HG02642 (cell line): ENCODE results near the gene IPO11.
"Not testable (repeated sequence)": the region's sequence is repeated elsewhere in the genome, so short reads cannot be mapped to it uniquely, and the experiment has no call there.

Source experiments
- ATAC-seq: cut with Tn5 transposase; IDR thresholded peaks from one replicate; pipeline ENCODE4 v1.9.1; 2021; ENCODE audit warnings: mild to moderate bottlenecking; ENCODE audit not compliant: unreplicated experiment, poor library complexity

The IPO11 gene

DNA sequence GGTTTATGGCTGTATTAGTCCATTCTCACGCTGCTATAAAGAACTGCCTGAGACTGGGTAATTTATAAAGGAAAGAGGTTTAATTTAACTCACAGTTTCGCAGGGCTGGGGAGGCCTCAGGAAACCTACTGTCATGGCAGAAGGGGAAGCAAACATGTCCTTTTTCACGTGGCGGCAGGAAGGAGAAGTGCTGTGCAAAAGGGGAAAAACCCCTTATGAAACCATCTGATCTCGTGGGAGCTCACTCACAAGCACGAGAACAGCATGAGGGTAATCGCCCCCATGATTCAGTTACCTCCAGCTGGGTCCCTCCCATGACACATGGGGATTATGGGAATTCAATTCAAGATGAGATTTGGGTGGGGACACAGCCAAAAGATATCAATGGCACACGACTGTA, 180.0 kb downstream of the IPO11 start:
- ATAC-seq, result no peak

DNA sequence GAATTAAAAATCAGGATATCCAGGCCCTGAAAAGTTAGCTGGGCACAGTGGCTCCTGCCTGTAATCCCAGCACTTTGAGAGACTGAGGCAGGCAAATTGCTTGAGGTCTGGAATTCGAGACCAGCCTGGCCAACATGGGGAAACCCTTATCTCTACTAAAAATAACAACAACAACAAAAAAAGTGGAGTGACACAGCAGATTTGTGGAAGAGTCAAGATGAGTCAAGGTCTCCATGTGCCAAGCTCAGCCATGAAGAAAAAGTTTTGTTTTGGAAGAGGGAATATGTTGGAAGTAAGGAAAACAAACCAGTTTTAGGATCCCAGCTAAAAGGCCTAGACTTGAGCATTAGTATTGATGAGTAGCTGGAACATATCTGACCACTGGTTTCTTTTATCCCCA, 180.8 kb downstream of the IPO11 start:
- ATAC-seq, result no peak

DNA sequence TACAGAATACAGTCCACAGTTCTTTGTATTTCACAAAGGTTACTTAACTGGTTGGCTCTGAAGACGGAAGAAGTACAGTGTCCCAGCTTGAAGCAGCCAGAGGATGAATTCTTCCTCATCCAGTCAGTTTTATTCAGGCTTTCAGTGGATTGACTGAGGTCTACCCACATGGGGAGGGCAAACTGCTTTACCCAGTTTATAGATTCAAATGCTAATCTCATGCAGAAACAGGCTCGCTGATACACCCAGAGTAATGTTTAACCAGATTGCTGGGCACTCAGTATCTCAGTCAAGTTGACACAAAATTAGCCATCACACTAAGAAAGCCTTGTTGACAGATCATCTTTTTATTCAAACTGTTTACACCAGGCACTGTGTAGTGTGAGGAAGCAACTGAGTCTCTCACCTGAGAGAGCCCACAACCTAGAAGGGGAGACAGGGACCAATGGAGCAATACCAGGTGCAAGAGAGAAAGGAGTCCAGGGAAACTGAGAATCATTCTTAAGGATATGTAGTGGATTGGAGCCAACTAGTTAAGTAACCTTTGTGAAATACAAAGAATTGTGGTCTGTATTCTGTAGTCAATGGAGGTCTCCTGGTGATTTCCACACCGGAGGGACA, 181.9 kb downstream of the IPO11 start:
- no peak for ATAC-seq

DNA sequence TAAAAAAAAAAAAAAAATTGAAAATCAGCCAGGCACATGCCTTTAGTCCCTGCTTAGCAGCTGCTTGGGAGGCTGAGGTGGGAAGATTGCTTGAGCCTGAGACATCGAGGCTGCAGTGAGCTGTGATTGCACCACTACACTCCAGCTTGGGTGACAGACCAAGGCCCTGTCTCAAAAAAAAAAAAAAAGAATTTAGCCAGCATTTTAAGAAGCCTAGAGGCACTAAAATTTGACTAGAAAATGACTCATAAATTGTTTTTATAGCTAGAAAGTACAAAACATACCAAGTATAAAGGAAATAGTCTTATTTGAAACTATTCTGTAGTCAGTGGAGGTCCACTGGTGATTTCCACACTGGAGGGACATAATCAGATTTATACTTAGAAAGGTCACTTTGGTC, 183.5 kb downstream of the IPO11 start:
- no peak for ATAC-seq

DNA sequence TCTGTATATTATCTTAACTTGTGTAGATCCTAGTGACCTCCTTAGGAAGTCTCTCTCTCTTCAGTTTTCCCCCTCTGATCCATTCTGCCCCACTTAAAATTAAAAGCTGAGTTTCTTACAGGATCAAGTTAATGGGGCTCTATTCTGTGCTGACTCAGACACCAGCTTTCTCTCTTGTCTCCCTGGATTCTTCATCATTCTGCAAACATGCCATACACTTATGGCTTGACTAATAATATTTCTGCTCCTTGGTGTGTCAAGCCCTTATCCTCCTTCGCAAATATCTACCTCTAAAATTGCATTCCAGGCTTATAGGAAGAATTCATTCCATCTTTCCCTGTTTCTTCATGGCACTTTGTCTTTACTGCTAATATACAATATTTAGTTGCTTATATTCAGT, 184.1 kb downstream of the IPO11 start:
- ATAC-seq, result no peak

DNA sequence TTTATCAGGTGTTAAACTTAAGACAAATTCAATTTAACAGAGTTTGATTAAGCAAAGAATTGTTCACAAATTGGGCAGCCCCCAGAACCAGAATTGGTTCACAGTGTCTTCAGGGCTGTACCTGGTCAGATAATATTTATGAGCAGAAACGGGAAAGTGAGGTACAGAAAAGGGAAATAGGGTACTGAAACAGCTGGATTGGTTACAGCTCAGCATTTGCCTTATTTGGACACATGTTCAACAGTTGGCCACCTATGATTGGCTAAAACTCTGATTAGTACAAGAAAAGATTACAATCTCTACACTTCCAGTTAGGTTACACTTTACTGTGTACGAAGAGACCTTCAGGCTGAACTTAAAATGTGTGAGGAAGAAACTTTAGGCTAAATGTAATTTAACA, 184.8 kb downstream of the IPO11 start:
- no peak for ATAC-seq

DNA sequence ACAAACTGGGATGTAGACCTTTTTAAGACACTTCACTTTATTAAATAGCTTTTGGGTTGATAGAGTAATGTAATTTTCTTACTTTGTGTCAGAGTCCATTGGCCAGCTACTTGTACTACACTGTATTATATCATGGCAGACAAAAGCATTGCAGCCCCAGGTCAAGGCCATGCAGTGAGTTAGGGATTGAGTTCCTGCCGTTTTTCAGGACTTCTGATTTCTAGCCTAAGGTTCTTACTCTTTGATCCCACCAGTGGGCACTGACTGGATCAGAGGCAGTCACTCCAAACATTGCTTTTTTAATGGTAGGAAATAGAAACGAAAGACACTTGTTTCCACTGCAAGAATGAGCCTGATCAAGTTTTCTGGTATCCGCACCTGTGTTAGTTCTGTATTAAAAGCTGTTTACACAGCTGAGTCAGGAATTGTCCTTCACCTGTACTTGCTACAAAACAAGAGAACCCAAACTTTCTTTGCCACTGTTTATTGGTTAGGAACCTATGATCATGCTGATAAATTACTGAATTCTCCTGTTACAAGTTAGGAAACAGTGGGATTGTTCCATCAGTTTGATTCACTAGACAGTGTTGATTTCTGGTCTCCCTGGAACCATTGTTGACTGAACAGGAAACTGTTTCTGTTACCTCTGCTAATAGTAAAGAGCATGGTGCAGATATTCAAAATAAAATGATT, 188.1 kb downstream of the IPO11 start:
- ATAC-seq, result no peak

DNA sequence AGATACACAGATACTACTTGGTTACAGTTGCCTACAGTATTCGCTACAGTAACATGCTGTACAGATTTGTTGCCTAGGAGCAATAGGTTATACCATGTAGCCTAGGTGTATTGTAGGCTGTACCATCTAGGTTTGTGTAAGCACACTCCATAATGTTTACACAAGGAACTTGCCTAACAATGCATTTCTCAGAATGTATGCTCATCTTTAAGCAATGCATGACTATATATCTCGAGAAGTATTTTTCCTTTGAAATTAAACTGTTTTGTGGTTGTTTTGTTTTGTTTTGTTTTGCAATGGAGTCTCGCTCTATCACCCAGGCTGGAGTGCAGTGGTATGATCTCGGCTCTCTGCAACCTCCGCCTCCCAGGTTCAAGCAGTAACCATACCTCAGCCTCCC, 191.4 kb downstream of the IPO11 start:
- ATAC-seq, result no peak

DNA sequence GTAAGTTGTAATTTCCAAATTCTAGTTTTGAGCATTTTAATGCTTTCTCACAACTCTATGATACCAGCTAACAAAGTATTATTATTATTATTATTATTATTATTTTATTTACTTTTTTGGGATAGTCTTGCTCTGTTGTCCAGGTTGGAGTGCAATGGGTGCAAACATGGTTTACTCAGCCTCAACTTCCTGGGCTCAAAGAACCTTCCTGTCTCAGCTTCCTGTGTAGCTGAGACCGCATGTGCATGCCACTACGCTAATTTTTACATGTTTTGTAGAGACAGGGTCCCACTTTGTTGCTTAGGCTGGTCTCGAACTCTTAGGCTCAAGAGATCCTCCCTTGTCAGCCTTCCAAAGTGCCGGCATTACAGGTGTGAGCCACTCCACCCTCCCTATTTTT, 193.1 kb downstream of the IPO11 start:
- no peak for ATAC-seq

DNA sequence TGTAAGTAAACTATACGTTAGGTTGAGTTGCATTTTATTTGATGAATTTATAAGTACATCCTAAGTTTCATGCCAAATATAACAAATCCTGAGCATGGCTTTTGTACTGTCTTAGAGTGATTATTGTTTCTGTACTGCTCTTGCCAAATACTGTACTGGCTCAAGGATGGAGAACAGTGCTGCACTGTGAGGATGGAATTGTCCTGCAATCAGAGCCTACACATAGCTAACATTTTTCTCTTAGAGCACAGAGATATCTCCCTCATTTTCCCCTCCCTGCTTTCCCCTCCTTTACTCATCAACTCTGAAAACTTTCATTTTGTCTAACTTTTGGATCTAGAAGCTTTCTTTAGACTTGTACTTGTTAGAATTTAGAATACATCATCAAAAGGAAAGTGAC, 194.3 kb downstream of the IPO11 start:
- no peak for ATAC-seq

DNA sequence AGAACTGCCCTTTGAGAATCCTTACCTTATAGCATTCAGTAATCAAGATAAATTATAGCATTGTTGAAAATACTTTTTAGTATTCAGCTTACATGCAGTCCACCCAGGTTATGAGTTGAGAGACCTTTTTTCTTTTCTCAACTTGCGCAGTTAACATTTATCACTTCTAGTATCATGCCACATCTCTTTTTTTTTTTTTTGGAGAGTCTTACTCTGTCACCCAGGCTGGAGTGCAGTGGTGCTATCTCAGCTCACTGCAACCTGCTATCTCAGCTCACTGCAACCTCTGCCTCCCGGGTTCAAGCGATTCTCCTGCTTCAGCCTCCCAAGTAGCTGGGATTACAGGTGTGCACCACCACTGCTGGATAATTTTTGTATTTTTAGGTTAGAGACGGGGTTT, 195.1 kb downstream of the IPO11 start:
- ATAC-seq, result no peak

DNA sequence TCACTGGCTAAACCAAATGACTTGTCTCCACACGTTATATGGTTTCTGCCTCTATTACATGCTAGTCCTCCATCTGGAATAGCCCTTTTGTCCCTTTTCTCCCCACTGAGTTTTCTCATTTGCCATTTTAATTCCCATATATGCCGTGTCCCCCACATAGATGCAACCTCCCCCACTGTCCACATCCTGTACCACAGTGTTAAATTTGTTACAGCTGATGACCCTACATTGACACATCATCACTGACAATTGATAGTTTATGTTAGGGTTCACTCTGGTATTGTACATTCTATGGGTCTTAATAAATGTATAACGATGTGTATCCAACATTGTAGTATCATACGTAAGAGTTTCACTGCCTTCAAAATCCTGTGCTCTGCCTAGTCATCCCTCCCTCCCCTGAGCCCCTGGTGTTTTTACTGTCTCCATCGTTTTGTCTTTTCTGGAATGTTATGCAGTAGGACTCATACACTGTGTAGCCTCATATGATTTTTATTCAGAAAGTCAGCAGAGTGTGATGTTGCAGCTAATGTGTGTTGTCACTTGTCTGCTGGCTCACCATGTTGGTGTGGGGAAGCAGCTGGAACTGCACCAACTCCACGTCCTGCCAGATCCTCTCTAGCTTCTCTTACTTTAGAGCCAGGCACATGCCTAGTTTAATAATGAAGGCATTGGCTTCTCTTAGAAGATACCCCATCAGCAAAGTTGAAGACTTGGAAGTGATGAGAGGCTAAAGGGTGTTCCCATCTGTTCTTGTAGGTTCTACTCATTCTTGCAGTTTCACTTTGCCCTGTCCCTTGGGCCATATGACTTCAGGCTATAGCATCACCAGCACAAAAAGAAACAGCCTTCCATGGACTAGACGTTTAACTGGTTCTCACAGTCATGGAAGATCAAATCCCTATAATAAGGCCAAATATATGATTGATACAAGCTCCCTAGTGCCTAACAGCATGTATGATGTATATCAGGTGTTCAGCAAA, 196.3 kb downstream of the IPO11 start:
- no peak for ATAC-seq

DNA sequence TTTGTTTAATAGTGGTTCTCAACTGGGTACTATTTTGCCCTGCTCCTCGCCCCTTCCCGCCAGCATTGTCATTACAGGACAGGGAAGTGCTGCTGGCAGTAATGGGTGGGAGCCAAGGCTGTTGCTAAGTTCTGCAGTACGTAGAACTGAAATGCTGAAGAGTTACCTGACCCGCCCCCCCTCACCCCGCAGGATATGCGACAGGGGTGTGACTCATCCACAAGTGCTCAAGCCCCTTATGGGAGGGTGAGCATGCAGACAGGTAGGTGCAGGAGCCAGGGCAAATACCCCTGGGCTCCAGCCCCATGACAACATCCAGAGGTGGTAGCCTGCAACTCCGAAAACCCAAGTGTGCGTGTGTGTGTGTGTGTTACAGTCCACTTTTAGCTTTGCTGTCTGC, 201.8 kb downstream of the IPO11 start:
- no peak for ATAC-seq

DNA sequence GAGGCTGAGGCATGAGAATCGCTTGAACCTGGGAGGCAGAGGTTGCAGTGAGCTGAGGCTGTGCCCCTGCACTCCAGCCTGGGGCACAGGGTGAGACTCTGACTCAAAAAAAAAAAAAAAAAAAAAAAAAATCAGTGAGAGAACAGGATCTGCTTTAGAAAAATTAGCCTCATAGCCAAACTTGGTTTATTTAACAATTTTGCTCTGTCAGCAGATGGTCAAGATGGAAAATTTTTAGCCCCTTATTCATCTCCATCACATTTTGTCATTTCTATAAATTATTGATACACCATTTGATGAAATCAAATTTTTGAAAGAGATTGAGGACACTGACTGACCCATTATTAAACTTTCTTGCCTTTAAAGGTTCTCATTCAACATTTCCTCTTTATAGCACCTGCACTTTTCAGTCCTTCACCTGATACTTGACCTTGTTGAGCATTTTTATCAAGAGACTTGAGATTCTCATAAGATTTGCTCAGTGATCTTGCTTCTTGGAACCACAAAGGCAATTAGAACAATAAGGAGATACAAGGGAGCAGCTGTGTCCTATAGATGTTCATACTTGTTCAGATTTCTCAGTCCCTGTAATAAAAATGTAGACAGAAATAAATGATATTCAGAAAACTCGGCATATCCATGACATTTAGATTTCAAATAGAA, 204.2 kb downstream of the IPO11 start:
- ATAC-seq, result no peak

DNA sequence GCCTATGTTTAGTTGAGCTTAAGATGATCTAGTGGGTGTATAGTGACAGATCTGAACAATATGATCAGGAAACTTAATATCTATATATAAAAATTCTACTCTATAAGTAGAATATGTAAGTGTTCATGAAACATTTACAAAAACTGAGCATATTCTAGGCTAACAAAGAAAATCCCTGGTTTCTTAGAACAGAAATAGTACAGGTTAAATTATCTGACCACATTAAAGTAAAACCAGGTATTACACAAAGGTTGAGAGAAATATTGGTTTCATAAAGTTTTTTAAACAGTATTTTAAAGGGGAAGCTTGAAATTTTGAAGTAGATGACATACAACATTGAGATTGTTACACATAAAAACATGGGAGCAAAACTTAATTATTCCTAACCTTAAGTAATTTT, 205.4 kb downstream of the IPO11 start:
- ATAC-seq, result no peak

DNA sequence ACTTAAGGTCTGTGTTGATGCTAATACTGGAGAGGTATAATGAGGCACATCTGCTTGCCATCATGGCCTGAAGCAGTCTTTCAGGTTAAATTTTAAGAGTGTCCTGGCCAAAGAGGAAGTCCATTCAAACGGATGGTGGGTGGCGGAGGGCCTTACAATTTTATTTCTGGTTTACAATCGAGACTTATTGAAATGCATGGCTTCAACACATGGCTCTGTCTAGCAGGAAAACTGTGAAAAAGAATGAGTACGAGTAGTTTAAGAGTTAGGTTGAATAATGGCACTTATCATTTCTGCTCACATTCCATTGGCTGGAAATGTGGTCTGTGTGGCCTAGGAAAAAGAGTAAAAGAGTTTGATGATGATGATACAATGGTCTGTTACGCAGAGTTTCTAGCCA, 208.2 kb downstream of the IPO11 start:
- ATAC-seq, result no peak

DNA sequence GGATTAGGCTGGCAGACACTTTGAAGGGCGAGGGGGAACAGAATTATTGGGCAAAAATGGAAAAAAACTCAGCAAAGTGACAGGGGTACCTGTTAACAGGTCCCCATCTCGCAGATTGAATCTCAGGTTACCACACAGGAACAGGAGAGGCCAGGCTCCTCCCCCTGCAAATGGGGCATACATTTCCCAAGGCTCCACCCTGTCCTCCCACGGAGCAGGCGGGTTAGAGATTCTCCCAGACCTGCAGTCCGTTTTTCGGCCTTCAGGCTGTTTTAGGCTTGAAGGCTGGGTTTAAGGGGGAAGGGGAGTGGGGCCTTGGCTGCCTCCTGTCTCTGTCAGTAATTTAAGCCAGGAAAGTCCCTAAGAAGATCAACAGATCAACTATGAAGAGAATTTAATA, 208.7 kb downstream of the IPO11 start:
- no peak for ATAC-seq

DNA sequence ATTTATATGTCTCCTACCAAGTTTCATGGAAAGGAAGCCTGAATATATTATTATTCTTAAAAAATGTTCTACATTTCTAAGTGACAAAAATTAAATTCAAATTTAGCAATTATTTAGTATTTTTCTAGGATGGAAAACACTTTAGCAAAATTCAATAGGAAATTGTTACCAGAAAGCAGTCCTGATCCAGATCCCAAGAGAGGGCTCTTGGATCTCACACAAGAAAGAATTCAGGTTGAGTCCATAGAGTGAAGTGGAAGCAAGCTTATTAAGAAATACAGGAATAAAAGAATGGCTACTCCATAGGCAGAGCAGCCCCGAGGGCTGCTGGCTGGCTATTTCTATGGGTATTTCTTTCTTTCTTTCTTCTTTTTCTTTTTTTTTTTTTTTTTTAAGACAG, 210.7 kb downstream of the IPO11 start:
- ATAC-seq, result no peak

DNA sequence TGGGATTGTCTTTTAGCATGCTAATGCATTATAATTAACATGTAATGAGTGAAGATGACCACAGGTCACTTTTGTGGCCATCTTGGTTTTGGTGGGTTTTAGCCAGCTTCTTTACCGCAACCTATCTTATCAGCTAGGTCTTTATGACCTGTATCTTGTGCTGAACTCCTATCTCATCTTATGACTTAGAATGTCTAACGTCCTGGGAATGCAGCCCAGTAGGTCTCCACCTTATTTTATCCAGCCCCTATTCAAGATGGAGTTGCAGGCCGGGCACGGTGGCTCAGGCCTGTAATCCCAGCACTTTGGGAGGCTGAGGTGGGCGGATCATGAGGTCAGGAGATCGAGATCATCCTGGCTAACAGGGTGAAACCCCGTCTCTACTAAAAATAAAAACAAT, 211.9 kb downstream of the IPO11 start:
- ATAC-seq, result not testable (repeated sequence)

DNA sequence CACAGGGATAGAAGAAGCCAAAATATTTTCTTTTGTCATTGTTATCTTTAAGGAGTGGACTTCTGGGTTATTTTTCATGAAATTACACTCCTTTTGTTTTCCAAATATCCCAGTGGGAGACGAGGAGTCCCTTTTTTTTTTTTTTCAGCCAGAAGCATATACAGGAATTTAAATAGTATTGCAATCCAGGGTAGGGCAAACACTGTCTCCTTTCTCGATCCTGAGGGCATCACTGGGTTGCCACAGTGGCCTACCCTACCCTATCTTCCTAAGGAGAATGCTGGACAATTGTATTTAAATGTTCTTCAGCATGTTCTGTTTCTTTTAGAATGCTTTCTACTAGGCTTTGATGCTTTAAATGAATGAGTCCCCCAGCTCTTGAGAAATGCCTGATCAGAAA, 214.0 kb downstream of the IPO11 start:
- no peak for ATAC-seq

DNA sequence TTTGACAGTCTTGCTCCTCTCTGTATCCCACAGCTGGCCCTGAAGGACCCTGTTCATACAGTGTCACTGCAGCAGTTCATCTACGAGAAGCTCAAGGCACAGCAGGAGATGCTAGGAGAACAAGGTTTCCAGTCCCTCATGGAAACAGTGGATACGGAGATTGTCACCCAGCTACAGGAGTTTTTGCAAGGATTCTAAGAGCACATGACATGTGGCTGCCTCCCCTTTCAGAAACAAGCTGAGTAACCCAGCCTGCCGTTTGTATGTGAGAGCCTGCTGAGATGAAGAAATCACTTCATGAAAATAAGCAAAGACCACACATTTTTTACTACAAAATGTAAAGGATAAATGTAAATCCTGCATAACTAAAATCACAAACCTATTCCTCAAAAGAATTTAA, 214.6 kb downstream of the IPO11 start:
- no peak for ATAC-seq
